Measurements from ENCODE around the gene GPRIN3.

GPRIN3 gene

DNA sequence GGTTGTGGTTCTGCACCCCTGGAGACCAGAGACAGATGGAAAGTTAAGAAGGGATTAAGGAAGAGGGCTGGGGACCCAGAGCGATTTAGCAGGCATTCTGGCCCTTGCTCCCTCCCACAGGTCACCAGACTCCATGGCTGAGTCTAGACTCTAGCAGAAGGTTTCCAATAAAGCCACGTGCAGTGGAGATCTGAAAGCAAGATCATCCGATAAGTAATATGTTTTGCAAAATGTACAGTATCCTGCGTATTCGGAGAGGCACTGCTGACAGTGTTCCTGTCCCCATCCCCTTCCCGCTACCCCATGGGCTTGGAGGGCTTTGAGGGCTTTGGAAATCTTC, 531 bp upstream of the GPRIN3 start:
- Histone ChIP-seq H4K20me1 (ENCODE audit: insufficient read depth, low read length) (0 out of 2 replicates have a peak, but pooled peaks cover 3% of the 10 kb centered on the region), H3K27ac (ENCODE audit: low read length) (no peak overlapping the region), H2AFZ (ENCODE audit: low read depth, low read length) (peak overlapping the region; percentile 35; the same call in 1 of the 2 replicates), H3K4me2 (ENCODE audit: low read length) (peak overlapping the region; percentile 83), H3K27me3 (ENCODE audit: low read depth, low read length) (peaks cover 31% of the 10 kb centered on the region), H3K36me3 (replicated peaks; ENCODE audit: low read depth, low read length) (no peaks in the 10 kb centered on the region), H3K79me2 (ENCODE audit: low read length) (no peaks in the 10 kb centered on the region), H3K9me3 (ENCODE audit: insufficient read depth, low read length) (no peaks in the 10 kb centered on the region), H3K4me3 (ENCODE audit: low read length) (peak overlapping the region; percentile 90), H3K4me1 (ENCODE audit: low read length) (peaks cover 32% of the 10 kb centered on the region), H3K9ac (ENCODE audit: low read length) (peak overlapping the region; percentile 61; the same call in 1 of the 2 replicates)
- TF ChIP-seq CTCF (IDR thresholded peaks at IDR 0.05; ENCODE audit: low read depth, low read length) (no peak), EZH2phosphoT487 (IDR thresholded peaks at IDR 0.05; ENCODE audit: low read depth) (no peak)

DNA sequence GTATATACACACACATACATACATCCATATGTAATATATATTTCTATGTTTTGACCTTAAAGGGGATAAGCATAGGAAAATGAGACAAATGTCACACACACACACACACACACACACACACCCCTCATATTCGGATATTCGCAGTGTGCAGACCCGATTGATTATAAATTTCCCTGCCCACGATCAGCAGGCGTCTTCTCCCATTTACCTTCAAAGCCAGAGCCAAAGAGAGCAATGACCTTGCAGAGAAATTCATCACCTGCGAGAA, 488 bp downstream of the GPRIN3 start:
- Histone ChIP-seq H3K27me3 (ENCODE audit: low read depth, low read length) (peaks cover 31% of the 10 kb centered on the region), H3K9ac (ENCODE audit: low read length) (peak overlapping the region; percentile 61), H3K4me3 (ENCODE audit: low read length) (peak overlapping the region; percentile 90), H3K36me3 (replicated peaks; ENCODE audit: low read depth, low read length) (no peaks in the 10 kb centered on the region), H4K20me1 (ENCODE audit: insufficient read depth, low read length) (0 out of 2 replicates have a peak, but pooled peaks cover 3% of the 10 kb centered on the region), H3K27ac (ENCODE audit: low read length) (no peak overlapping the region), H3K9me3 (ENCODE audit: insufficient read depth, low read length) (no peaks in the 10 kb centered on the region), H2AFZ (ENCODE audit: low read depth, low read length) (0 out of 2 replicates have a peak overlapping the region, but pooled peaks have one; percentile 35), H3K79me2 (ENCODE audit: low read length) (no peaks in the 10 kb centered on the region), H3K4me1 (ENCODE audit: low read length) (peaks cover 32% of the 10 kb centered on the region), H3K4me2 (ENCODE audit: low read length) (peak overlapping the region; percentile 83)
- no peak for TF ChIP-seq CTCF (IDR thresholded peaks at IDR 0.05; ENCODE audit: low read depth, low read length)
- TF ChIP-seq EZH2phosphoT487 (IDR thresholded peaks at IDR 0.05; ENCODE audit: low read depth) = no peak

DNA sequence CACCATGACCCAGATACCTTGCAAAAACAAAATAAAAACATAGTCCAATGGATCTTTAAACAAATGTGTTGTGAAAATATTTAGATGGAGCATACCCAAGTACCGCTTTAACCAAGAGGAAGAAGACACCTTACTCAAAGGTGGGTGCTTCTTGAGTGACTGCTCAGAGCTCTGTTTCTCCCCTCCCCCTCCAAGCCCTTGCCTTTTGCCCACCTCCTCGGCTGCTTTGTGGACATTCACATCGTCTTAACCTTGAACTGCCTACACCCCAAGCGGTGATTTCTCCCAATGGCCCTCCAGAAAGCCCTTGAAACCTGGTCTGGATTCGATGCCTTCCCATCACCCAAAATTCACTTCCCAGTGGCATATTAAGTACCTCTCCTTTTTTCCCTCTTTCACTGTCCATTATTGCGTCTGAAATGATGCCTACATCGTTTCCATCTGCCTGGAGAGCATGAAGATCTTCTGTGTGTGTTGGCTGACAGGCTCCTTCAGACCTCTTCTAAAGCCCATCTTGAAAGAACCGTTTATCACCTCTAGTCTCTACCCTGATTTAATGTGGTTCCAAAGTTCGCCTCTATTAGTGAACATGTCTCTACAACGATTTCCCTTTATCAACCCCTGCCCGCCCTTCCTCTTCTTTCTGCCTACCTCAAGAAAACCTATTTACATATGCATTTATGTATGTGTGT, 968 bp downstream of the GPRIN3 start:
- no peaks in the 10 kb centered on the region for H3K79me2 ChIP-seq (ENCODE audit: low read length)
- no peaks in the 10 kb centered on the region for H3K9me3 ChIP-seq (ENCODE audit: insufficient read depth, low read length)
- H3K4me3 ChIP-seq (ENCODE audit: low read length) = peak overlapping the region; percentile 90
- no peak overlapping the region for H2AFZ ChIP-seq (ENCODE audit: low read depth, low read length)
- peaks cover 32% of the 10 kb centered on the region for H3K4me1 ChIP-seq (ENCODE audit: low read length)
- TF ChIP-seq CTCF (IDR thresholded peaks at IDR 0.05; ENCODE audit: low read depth, low read length) = no peak
- no peak for TF ChIP-seq EZH2phosphoT487 (IDR thresholded peaks at IDR 0.05; ENCODE audit: low read depth)
- 0 out of 2 replicates have a peak, but pooled peaks cover 3% of the 10 kb centered on the region for H4K20me1 ChIP-seq (ENCODE audit: insufficient read depth, low read length)
- H3K4me2 ChIP-seq (ENCODE audit: low read length) = peak overlapping the region; percentile 83
- peaks cover 36% of the 10 kb centered on the region for H3K27me3 ChIP-seq (ENCODE audit: low read depth, low read length)
- no peak overlapping the region for H3K27ac ChIP-seq (ENCODE audit: low read length)
- peak overlapping the region; percentile 61 for H3K9ac ChIP-seq (ENCODE audit: low read length)
- H3K36me3 ChIP-seq (replicated peaks; ENCODE audit: low read depth, low read length) = no peaks in the 10 kb centered on the region

GRCh38 chr4:89305712-89306437, 1.7 kb downstream of the GPRIN3 start:
- Histone ChIP-seq H3K9me3 (ENCODE audit: insufficient read depth, low read length) (no peaks in the 10 kb centered on the region), H4K20me1 (ENCODE audit: insufficient read depth, low read length) (0 out of 2 replicates have a peak, but pooled peaks cover 3% of the 10 kb centered on the region), H3K4me2 (ENCODE audit: low read length) (peak overlapping the region; percentile 83), H3K27ac (ENCODE audit: low read length) (no peak overlapping the region), H3K79me2 (ENCODE audit: low read length) (no peaks in the 10 kb centered on the region), H3K27me3 (ENCODE audit: low read depth, low read length) (peaks cover 40% of the 10 kb centered on the region), H3K4me1 (ENCODE audit: low read length) (peaks cover 39% of the 10 kb centered on the region), H2AFZ (ENCODE audit: low read depth, low read length) (no peak overlapping the region), H3K4me3 (ENCODE audit: low read length) (peak overlapping the region; percentile 90), H3K9ac (ENCODE audit: low read length) (0 out of 2 replicates have a peak overlapping the region, but pooled peaks have one; percentile 61), H3K36me3 (replicated peaks; ENCODE audit: low read depth, low read length) (no peaks in the 10 kb centered on the region)
- TF ChIP-seq EZH2phosphoT487 (IDR thresholded peaks at IDR 0.05; ENCODE audit: low read depth) = no peak
- TF ChIP-seq CTCF (IDR thresholded peaks at IDR 0.05; ENCODE audit: low read depth, low read length) = no peak

Measured in OCI-LY3 (cell line).